H1 (cell line): ENCODE measurements around the gene SPRR4. TPM values are rescaled to one million over a fixed set of nuclear protein-coding genes. Genes with fewer than 3 reads are reported as not detected.

Source experiments
- CTCF ChIA-PET: fragments of 300-600 bp; sonication (Branson Sonifier 250); formaldehyde crosslinking; loops from one replicate; lab custom pipeline; 2021; ENCODE audit not compliant: partially characterized antibody; lab: Charles Lee
- POLR2A ChIA-PET: fragments of 300-600 bp; sonication (Branson Sonifier 250); formaldehyde crosslinking; loops from one replicate; lab custom pipeline; 2021; ENCODE audit warnings: inconsistent platforms; ENCODE audit not compliant: partially characterized antibody; lab: Charles Lee
- DNase-seq, 2 experiments: peaks; one replicate each; pipeline versions ENCODE4 v3.0.0 to v3.0.0-alpha.2; 2010 to 2022; ENCODE audit warnings: low spot score in 2 of 2, low read depth in 1 of 2, mixed read lengths in 1 of 2
- FAIRE-seq: peaks from 2 replicates; lab custom pipeline; 2011; peaks lifted over from hg19 to GRCh38; lab: Jason Lieb, UNC
- H2AFZ ChIP-seq: 2 replicates; pipeline ENCODE4 v1.8.1; 2012; ENCODE audit warnings: low read length, inconsistent platforms
- H2AK5ac ChIP-seq: 2 replicates; pipeline ENCODE4 v1.6.1; 2013; ENCODE audit warnings: low read depth, low read length
- H2BK120ac ChIP-seq: replicated peaks from 2 replicates; pipeline ENCODE3; 2013; ENCODE audit warnings: low read depth, low read length, inconsistent platforms
- H2BK12ac ChIP-seq: 2 replicates; pipeline ENCODE4 v1.6.1; 2013; ENCODE audit warnings: low read depth, low read length
- H2BK15ac ChIP-seq: 2 replicates; pipeline ENCODE4 v1.6.1; 2013; ENCODE audit warnings: low read length
- H2BK20ac ChIP-seq: 2 replicates; pipeline ENCODE4 v1.6.1; 2013; ENCODE audit warnings: low read length
- H2BK5ac ChIP-seq: 2 replicates; pipeline ENCODE4 v1.6.1; 2013; ENCODE audit warnings: low read depth, low read length
- H3K14ac ChIP-seq: 2 replicates; pipeline ENCODE4 v1.6.1; 2013; ENCODE audit warnings: inconsistent platforms; ENCODE audit not compliant: insufficient read length
- H3K18ac ChIP-seq: 2 replicates; pipeline ENCODE4 v1.6.1; 2013; ENCODE audit warnings: low read length; ENCODE audit errors: extremely low read depth
- H3K23ac ChIP-seq: 2 replicates; pipeline ENCODE4 v1.6.1; 2013; ENCODE audit warnings: inconsistent platforms; ENCODE audit not compliant: insufficient read length
- H3K23me2 ChIP-seq: 2 replicates; pipeline ENCODE4 v1.6.1; 2013; ENCODE audit warnings: low read depth, low read length
- H3K27ac ChIP-seq: 2 replicates; pipeline ENCODE4 v1.6.1; 2011; ENCODE audit warnings: low read depth, low read length, inconsistent platforms
- H3K27me3 ChIP-seq, 4 experiments: replicated peaks in 1 of 4; 1 replicate in 1 of 4; 2 replicates in 3 of 4; pipeline versions ENCODE4 v1.6.1 to v1.8.1; 2011 to 2013; ENCODE audit warnings: low read length in 3 of 4, mild to moderate bottlenecking in 3 of 4, inconsistent platforms in 2 of 4, mixed read lengths in 2 of 4, moderate library complexity in 1 of 4; ENCODE audit not compliant: control insufficient read depth in 3 of 4, insufficient read depth in 3 of 4; ENCODE audit errors: extremely low read depth in 1 of 4
- H3K36me3 ChIP-seq, 4 experiments: 2 replicates each; pipeline versions ENCODE4 v1.6.1 to v1.8.1; 2011 to 2013; ENCODE audit warnings: mild to moderate bottlenecking in 4 of 4, low read length in 3 of 4, moderate library complexity in 2 of 4, control low read depth in 1 of 4, inconsistent platforms in 1 of 4; ENCODE audit not compliant: insufficient read depth in 4 of 4, control insufficient read depth in 2 of 4
- H3K4ac ChIP-seq: replicated peaks from 2 replicates; pipeline ENCODE3; 2013; ENCODE audit warnings: low read length, low read depth, mixed read lengths, inconsistent platforms; ENCODE audit not compliant: insufficient read length
- H3K4me1 ChIP-seq, 4 experiments: replicated peaks in 1 of 4; 1 replicate in 1 of 4; 2 replicates in 3 of 4; pipeline versions ENCODE4 v1.6.1 to v1.8.1; 2011 to 2013; ENCODE audit warnings: low read length in 3 of 4, inconsistent platforms in 2 of 4, mixed read lengths in 1 of 4; ENCODE audit not compliant: insufficient read depth in 4 of 4, control insufficient read depth in 3 of 4
- H3K4me2 ChIP-seq, 2 experiments: 2 replicates each; pipeline versions ENCODE4 v1.6.1 to v1.8.1; 2011 to 2013; ENCODE audit warnings: low read depth in 2 of 2, low read length in 2 of 2, control low read depth in 1 of 2, inconsistent platforms in 1 of 2, mild to moderate bottlenecking in 1 of 2; ENCODE audit not compliant: insufficient read depth in 1 of 2
- H3K4me3 ChIP-seq, 4 experiments: fragments of 200-600, 300-600 bp in 1 of 4; sonication (generic), shearing (Covaris generic), sonication (Bioruptor Twin) in 1 of 4; 2 replicates each; pipeline versions ENCODE4 v1.5.1 to v1.8.1; 2011 to 2016; ENCODE audit warnings: low read length in 4 of 4, low read depth in 3 of 4, control low read depth in 2 of 4, inconsistent platforms in 2 of 4, mild to moderate bottlenecking in 2 of 4, mixed read lengths in 1 of 4, moderate library complexity in 1 of 4; ENCODE audit not compliant: insufficient read depth in 2 of 4; ENCODE audit errors: extremely low read depth in 1 of 4
- H3K56ac ChIP-seq: replicated peaks from 2 replicates; pipeline ENCODE3; 2013; ENCODE audit warnings: low read depth, mild to moderate bottlenecking, mixed read lengths, low read length, inconsistent platforms; ENCODE audit not compliant: insufficient read length
- H3K79me1 ChIP-seq: 2 replicates; pipeline ENCODE4 v1.6.1; 2013; ENCODE audit warnings: low read depth, low read length, control low read depth
- H3K79me2 ChIP-seq, 2 experiments: 2 replicates each; pipeline versions ENCODE4 v1.6.1 to v1.8.1; 2012 to 2013; ENCODE audit warnings: low read length in 2 of 2, mild to moderate bottlenecking in 2 of 2, inconsistent platforms in 1 of 2; ENCODE audit not compliant: insufficient read depth in 2 of 2, control insufficient read depth in 1 of 2
- H3K9ac ChIP-seq, 4 experiments: replicated peaks in 1 of 4; 1 replicate in 1 of 4; 2 replicates in 3 of 4; pipeline versions ENCODE4 v1.6.1 to v1.8.1; 2011 to 2013; ENCODE audit warnings: low read depth in 3 of 4, low read length in 3 of 4, control low read depth in 2 of 4, mild to moderate bottlenecking in 2 of 4, moderate library complexity in 2 of 4, inconsistent platforms in 1 of 4; ENCODE audit errors: extremely low read depth in 1 of 4
- H3K9me3 ChIP-seq, 2 experiments: 2 replicates each; pipeline versions ENCODE4 v1.6.1 to v1.8.1; 2012 to 2013; ENCODE audit warnings: mild to moderate bottlenecking in 2 of 2, moderate library complexity in 2 of 2, control low read depth in 1 of 2, inconsistent platforms in 1 of 2, low read depth in 1 of 2, low read length in 1 of 2, mixed read lengths in 1 of 2; ENCODE audit not compliant: insufficient read depth in 2 of 2
- H4K20me1 ChIP-seq, 2 experiments: replicated peaks in 1 of 2; 2 replicates each; pipeline versions ENCODE3 to v1.8.1; 2011 to 2013; ENCODE audit warnings: inconsistent platforms in 2 of 2, low read length in 2 of 2, mild to moderate bottlenecking in 1 of 2; ENCODE audit not compliant: insufficient read depth in 2 of 2, control insufficient read depth in 1 of 2
- H4K5ac ChIP-seq: 2 replicates; pipeline ENCODE4 v1.6.1; 2013; ENCODE audit warnings: low read length, low read depth, mixed read lengths, inconsistent platforms; ENCODE audit not compliant: insufficient read length
- H4K8ac ChIP-seq: 2 replicates; pipeline ENCODE4 v1.8.0; 2013; ENCODE audit warnings: mild to moderate bottlenecking, moderate library complexity, low read length, inconsistent platforms; ENCODE audit not compliant: insufficient read depth; ENCODE audit errors: extremely low read depth
- H4K91ac ChIP-seq: replicated peaks from 2 replicates; pipeline ENCODE3; 2013; ENCODE audit warnings: low read length, mixed read lengths, inconsistent platforms; ENCODE audit not compliant: insufficient read length
- BCL11A ChIP-seq, 2 experiments: IDR thresholded peaks; one replicate each; pipeline ENCODE4 v1.6.1; 2011; ENCODE audit warnings: low read depth in 2 of 2, low read length in 2 of 2, mild to moderate bottlenecking in 2 of 2
- HDAC2 ChIP-seq, 2 experiments: fragments of 300-600 bp in 1 of 2; sonication (generic) in 1 of 2; IDR thresholded peaks; 2 replicates each; pipeline ENCODE4 v1.6.1; 2011 to 2012; ENCODE audit warnings: low read depth in 2 of 2, low read length in 2 of 2, mild to moderate bottlenecking in 2 of 2, moderate library complexity in 2 of 2, borderline replicate concordance in 1 of 2, inconsistent platforms in 1 of 2
- POU5F1 ChIP-seq: IDR thresholded peaks from 2 replicates; pipeline ENCODE4 v1.6.1; 2011; ENCODE audit warnings: low read depth, mild to moderate bottlenecking, low read length, moderate library complexity
- RAD21 ChIP-seq, 2 experiments: IDR thresholded peaks in 1 of 2; conservative IDR thresholded peaks in 1 of 2; 2 replicates each; pipeline ENCODE4 v1.6.1; 2011; ENCODE audit warnings: low read depth in 2 of 2, low read length in 2 of 2, improper control_type of control experiment in 1 of 2, inconsistent platforms in 1 of 2, mild to moderate bottlenecking in 1 of 2, moderate library complexity in 1 of 2
- WGBS, 2 experiments: shearing (Covaris generic) in 1 of 2; methylation state at CpG; one replicate each; pipeline versions ENCODE4 v1.1.6 to v1.1.7; 2013 to 2015; ENCODE audit warnings: low lambda C conversion rate in 2 of 2, mixed read lengths in 2 of 2, inconsistent platforms in 1 of 2, low coverage in 1 of 2, missing lambda C conversion rate in 1 of 2; ENCODE audit not compliant: insufficient replicate concordance in 2 of 2, insufficient coverage in 1 of 2, insufficient read length in 1 of 2; ENCODE audit errors: extremely low coverage in 1 of 2, missing lambda C conversion rate in 1 of 2; 5-methylcytosine and 5-hydroxymethylcytosine counted together
- polyA plus RNA-seq, 7 experiments: library from polyadenylated mRNA; depleted of rRNA in 3 of 7; stranded (reverse) in 5 of 7; unstranded in 2 of 7; fragments of >200 nt in 5 of 7; fragments of 200-250 nt in 2 of 7; gene quantifications; 1 replicate in 5 of 7; 2 replicates in 1 of 7; 4 replicates in 1 of 7; pipeline versions ENCODE4 v1.2.1 to v1.2.3, GENCODE V29; 2011 to 2013; ENCODE audit warnings: missing spikeins in 2 of 7, mixed read lengths in 2 of 7
- total RNA-seq: library from RNA; stranded (reverse); fragmentation: NEBNext Ultra II Directional; extraction: Animal tissue kit (Norgen Biotek cat#: 25700); gene quantifications from 2 replicates; pipeline ENCODE4 v1.2.1, GENCODE V29; 2021
- TF ChIP-seq, protein P1 (sequence below), 3 experiments: IDR thresholded peaks; 1 replicate in 2 of 3; 2 replicates in 1 of 3; pipeline versions ENCODE4 v1.5.1 to v1.6.1; 2011; ENCODE audit warnings: low read length in 3 of 3, mild to moderate bottlenecking in 3 of 3, inconsistent platforms in 2 of 3, low read depth in 1 of 3, moderate library complexity in 1 of 3; ENCODE audit not compliant: insufficient read depth in 1 of 3; ENCODE audit errors: control extremely low read depth in 1 of 3
- TF ChIP-seq, protein P2 (sequence below): IDR thresholded peaks from 2 replicates; pipeline ENCODE4 v1.6.1; 2012; ENCODE audit warnings: inconsistent platforms

SPRR4 gene
- total and polyA plus RNA-seq, 2 of the 8 experiments (the other 6 are each of a cell fraction or from before 2014, with no cell fraction given), result not detected

DNA sequence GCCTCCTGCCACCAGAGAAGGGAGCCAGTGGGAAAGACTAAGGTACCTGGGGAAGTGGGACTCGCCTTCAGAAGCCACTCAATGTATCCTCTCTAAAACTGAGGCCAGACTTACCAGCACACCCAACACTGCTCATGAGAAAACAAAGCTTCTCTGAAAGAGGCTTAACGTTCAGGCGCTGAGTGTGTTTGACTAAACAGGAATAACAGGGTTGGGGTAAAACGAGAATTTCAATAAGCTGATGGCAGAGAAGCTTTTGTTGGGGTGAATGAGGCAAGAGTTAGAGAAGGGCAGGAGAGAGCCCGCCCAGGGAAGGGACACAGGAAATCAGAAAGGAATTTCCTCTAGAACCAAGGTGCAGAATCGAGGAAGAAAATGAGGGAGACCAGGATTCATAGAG lies 29.4 kb downstream of the SPRR4 start:
- H2AK5ac ChIP-seq, result no peak overlapping the region
- 0 out of 4 replicates have a peak, but pooled peaks cover 0 to 7% of the 10 kb centered on the region in 2 experiments for H3K9me3 ChIP-seq
- no peak overlapping the region for H4K91ac ChIP-seq
- H3K27ac ChIP-seq, result no peak overlapping the region
- POLR2A ChIA-PET, result no interaction called here
- H3K9ac ChIP-seq, result no peak overlapping the region
- H2BK20ac ChIP-seq, result no peak overlapping the region
- no peak overlapping the region for H4K5ac ChIP-seq
- no peak overlapping the region for H3K4ac ChIP-seq
- DNase-seq (no peak), FAIRE-seq (no peak)
- no peaks in the 10 kb centered on the region for H3K79me2 ChIP-seq
- no peak overlapping the region; a peak in 1 of 4 replicates for H3K4me2 ChIP-seq
- no peak overlapping the region for H3K18ac ChIP-seq
- CTCF ChIA-PET, result interaction anchor here (1.3 to 2.7 kb wide), 3 partner anchors 14 to 193 kb away, joined by 3 to 7 read pairs (median 4); no protein-coding TSS in a partner anchor
- H4K8ac ChIP-seq, result no peak overlapping the region
- H3K4me3 ChIP-seq, result no peak overlapping the region
- no peak overlapping the region for H2BK15ac ChIP-seq
- no peak overlapping the region for H2BK120ac ChIP-seq
- H3K36me3 ChIP-seq, result no peaks in the 10 kb centered on the region
- H2BK5ac ChIP-seq, result no peak overlapping the region
- WGBS, 2 experiments, result 80% methylated on average over 6 of the region's 6 CpGs; no CpG with 5 or more reads in 1 of the 2 experiments
- no peak overlapping the region for H2BK12ac ChIP-seq
- H3K56ac ChIP-seq, result no peak overlapping the region
- H3K27me3 ChIP-seq, result no peaks in the 10 kb centered on the region
- H2AFZ ChIP-seq, result no peak overlapping the region
- no peak for TF ChIP-seq HDAC2 (IDR thresholded peaks at IDR 0.05; ENCODE audit: borderline replicate concordance in 1 of 2, low read depth in 2 of 2, low read length in 2 of 2)
- TF ChIP-seq, protein P1, sequence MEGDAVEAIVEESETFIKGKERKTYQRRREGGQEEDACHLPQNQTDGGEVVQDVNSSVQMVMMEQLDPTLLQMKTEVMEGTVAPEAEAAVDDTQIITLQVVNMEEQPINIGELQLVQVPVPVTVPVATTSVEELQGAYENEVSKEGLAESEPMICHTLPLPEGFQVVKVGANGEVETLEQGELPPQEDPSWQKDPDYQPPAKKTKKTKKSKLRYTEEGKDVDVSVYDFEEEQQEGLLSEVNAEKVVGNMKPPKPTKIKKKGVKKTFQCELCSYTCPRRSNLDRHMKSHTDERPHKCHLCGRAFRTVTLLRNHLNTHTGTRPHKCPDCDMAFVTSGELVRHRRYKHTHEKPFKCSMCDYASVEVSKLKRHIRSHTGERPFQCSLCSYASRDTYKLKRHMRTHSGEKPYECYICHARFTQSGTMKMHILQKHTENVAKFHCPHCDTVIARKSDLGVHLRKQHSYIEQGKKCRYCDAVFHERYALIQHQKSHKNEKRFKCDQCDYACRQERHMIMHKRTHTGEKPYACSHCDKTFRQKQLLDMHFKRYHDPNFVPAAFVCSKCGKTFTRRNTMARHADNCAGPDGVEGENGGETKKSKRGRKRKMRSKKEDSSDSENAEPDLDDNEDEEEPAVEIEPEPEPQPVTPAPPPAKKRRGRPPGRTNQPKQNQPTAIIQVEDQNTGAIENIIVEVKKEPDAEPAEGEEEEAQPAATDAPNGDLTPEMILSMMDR (IDR thresholded peaks at IDR 0.05; ENCODE audit: control extremely low read depth in 1 of 3, insufficient read depth in 1 of 3, low read depth in 1 of 3, low read length in 3 of 3), result no peak
- TF ChIP-seq, protein P2, sequence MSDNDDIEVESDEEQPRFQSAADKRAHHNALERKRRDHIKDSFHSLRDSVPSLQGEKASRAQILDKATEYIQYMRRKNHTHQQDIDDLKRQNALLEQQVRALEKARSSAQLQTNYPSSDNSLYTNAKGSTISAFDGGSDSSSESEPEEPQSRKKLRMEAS, result no peak
- TF ChIP-seq RAD21 (IDR thresholded peaks at IDR 0.05 in 1 of 2, conservative IDR thresholded peaks at IDR 0.05 in 1 of 2; ENCODE audit: low read depth in 2 of 2, low read length in 2 of 2), result no peak
- TF ChIP-seq POU5F1, result no peak
- TF ChIP-seq BCL11A (IDR thresholded peaks at IDR 0.05; ENCODE audit: low read depth in 2 of 2, low read length in 2 of 2), result no peak
- no peaks in the 10 kb centered on the region for H4K20me1 ChIP-seq
- no peaks in the 10 kb centered on the region for H3K79me1 ChIP-seq
- no peak overlapping the region for H3K23ac ChIP-seq
- peaks cover 0 to 4% (median 2%) of the 10 kb centered on the region in 4 experiments; a peak in 1 of 7 replicates for H3K4me1 ChIP-seq
- no peak overlapping the region for H3K14ac ChIP-seq
- H3K23me2 ChIP-seq, result no peaks in the 10 kb centered on the region; the same call in 1 of the 2 replicates
